ENCODE data around the gene SMURF1.

SMURF1 gene

DNA sequence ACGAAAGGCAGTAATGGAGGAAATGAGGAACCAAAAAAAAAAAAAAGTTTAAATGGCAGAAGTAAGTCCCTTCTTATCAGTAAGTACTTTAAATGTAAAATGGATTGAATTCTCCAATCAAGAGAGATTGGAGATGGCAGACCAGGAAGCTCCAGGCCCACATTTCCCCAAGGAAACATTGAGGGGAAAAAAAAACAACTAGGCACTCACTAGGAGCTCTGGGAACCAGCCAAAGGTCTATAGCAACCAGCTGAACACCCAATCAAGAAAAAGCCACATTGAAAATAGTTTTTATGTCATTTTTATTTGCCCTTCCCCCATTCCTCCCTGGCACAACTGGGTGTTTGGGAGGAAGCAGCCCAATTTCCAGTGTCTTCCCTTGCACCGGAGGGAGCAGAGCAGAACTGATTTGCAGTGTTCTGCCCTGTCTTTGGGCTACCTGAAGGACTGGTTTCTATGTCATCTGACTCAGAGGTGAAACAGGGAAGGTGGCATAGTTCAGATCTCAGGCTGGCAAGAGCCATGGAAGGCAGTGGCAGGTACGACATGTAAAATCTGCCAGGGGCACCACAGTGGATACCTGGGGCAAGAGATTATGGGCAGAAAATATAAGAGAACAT lies 121.9 kb downstream of the SMURF1 start:
- no peak for DNase-seq

- no peak for DNase-seq
These were observed 123.5 kb downstream of the SMURF1 start for GRCh38 chr7:99020413-99020715.

- DNase-seq, result no peak
These were observed 124.1 kb downstream of the SMURF1 start for GRCh38 chr7:99019523-99020412.

GRCh38 chr7:99016196-99016595 lies 127.7 kb downstream of the SMURF1 start:
- DNase-seq, result no peak

GRCh38 chr7:99014113-99014985 lies 129.6 kb downstream of the SMURF1 start:
- no peak for DNase-seq

- no peak for DNase-seq
These were observed 130.4 kb downstream of the SMURF1 start for GRCh38 chr7:99013266-99014112.

DNA sequence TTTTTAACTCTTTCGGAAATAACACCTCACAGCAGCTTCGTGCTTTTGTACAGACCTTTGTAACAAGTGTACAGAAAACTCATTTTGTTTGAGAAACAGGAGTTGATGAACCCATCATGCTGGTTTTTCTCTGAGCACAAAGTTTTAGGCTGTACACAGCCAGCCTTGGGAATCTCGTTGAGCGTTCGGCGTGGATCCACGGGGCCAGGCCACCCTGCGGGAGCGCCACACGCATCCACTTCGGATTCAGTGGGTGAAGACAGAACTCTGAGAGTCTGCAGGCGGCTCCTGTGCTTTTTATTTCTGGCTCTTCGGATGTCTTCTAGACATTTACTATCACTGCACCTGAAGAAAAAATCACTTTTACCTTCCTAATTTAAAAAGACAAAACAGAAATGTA lies 131.2 kb downstream of the SMURF1 start:
- no peak for DNase-seq

GRCh38 chr7:99011706-99012404 lies 132.1 kb downstream of the SMURF1 start:
- no peak for DNase-seq

- DNase-seq, result no peak
These were observed 132.6 kb downstream of the SMURF1 start for GRCh38 chr7:99011341-99011705.

GRCh38 chr7:99010281-99010680 lies 133.6 kb downstream of the SMURF1 start:
- no peak for DNase-seq

DNA sequence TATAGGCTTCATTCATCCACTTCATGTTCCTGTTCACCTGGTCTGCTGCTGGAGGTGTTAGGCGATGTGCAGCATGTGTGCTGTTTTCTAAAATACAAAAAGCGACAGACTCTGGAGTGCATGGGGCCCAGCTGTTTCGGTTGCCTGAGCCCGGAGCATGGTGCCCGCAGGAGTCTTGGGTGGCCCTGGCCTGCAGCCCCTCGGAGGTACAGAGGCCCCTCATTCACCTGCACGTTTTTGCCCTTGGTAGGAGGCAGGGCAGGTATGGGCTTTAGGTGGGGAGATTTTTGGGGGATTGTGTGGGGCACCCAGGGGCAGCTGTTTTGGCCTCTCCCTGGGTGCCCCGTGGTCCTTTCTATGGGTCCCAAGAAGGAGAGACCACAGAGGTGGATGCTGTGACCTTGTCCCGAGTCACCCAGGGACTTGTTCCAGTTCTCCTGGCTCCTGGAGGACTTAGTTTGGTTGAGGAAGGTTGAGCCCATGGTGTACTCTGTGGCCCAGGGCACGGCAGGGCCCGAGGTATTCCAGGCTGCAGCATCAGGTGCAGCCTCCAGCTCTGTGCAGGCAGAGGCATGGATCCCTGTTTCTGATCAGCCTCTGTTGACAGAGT lies 134.9 kb downstream of the SMURF1 start:
- no peak for DNase-seq

DNA sequence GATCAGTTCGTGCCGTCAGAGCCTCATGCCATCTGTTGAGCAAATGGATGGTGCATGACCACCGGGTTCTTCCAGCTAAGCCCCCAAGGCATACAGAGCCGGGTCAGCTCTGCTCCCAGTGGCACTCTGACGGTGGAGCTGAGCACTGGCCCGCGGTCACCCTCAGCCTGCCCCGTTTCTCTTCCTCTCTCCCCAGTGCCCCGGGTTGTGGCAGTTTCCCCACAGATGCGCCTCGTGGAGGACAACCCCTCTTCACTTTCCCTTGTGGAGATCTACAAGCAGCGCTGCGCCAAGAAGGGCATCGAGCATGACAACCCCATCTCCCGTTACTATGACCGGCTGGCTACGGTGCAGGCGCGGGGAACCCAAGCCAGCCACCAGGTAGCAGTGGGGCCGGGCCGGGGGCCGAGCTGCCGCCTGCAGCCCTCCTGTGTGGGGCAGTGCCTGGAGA lies 135.7 kb downstream of the SMURF1 start:
- no peak for DNase-seq

- no peak for DNase-seq
These were observed 137.0 kb downstream of the SMURF1 start for GRCh38 chr7:99006739-99007424.

- DNase-seq, result no peak
These were observed 138.1 kb downstream of the SMURF1 start for GRCh38 chr7:99005776-99006175.

- DNase-seq, result no peak
These were observed 139.0 kb downstream of the SMURF1 start for GRCh38 chr7:99004781-99005500.

DNA sequence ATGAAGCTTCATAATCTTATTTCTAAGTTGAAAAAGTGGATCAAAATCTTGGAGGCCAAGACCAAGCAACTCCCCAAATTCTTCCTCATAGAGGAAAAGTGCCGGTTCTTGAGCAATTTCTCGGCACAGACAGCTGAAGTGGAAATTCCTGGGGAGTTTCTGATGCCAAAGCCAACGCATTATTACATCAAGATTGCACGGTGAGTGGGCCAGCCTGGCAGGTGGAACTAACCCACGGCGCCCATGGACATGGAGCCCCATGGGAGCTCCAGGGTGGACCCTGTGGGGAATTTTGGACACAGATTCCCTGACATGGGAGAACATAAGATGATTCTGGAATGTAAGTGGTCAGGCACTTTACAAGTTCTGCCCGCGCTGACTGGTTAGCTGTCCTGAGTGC lies 139.7 kb downstream of the SMURF1 start:
- no peak for DNase-seq

DNA sequence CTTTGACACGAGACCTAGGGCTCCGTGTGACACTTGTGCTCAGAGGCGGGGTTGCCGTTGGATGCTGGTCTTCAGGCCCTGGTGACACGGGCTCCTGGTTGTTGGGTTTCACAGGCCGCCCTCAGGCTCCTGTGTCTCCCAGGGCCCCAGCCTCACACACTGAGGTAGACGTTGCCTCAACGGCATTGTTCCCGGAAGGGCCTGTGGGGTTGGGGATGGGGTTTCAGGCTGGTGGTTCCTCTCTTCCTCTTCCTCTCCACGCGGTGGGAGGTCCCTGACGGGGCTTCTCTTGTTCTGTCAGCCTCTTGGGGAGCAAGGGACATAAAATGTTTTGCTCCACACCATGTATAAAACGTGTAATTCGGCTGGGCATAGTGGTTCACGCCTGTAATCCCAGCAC lies 140.5 kb downstream of the SMURF1 start:
- no peak for DNase-seq

- no peak for DNase-seq
These were observed 141.1 kb downstream of the SMURF1 start for GRCh38 chr7:99002827-99003212.

- DNase-seq, result no peak
These were observed 141.6 kb downstream of the SMURF1 start for GRCh38 chr7:99002148-99002826.

Data from CD4-positive, alpha-beta T cell treated with Interleukin-12 subunit alpha and Interleukin-12 subunit beta, for 1 hour (primary cell).